Stomach (tissue), 4 donors: ENCODE measurements around the gene MCUB.

Experiments used
- EP300 ChIP-seq: sonication (generic); formaldehyde crosslinking; IDR thresholded peaks from one replicate; pipeline ENCODE4 v1.6.1; 2017; ENCODE audit warnings: antibody characterized with exemption
- POLR2A ChIP-seq, 4 donors: fragments of 450-650 bp; IDR thresholded peaks; one replicate each; pipeline ENCODE4 v1.6.1; 2016; ENCODE audit warnings: antibody characterized with exemption in 4 of 4, control low read depth in 2 of 4, mild to moderate bottlenecking in 1 of 4, moderate library complexity in 1 of 4
- POLR2AphosphoS5 ChIP-seq, 3 donors: sonication (generic); formaldehyde crosslinking; IDR thresholded peaks; one replicate each; pipeline ENCODE4 v1.6.1; 2016; ENCODE audit warnings: antibody characterized with exemption in 3 of 3
- TF ChIP-seq, protein P1 (sequence below), 7 experiments: fragments of 450-650 bp in 4 of 7; fragments of 200-600 bp in 3 of 7; sonication (generic) in 3 of 7; IDR thresholded peaks; one replicate each; pipeline ENCODE4 v1.5.1; 2016 to 2019; ENCODE audit warnings: antibody characterized with exemption in 7 of 7, control low read depth in 2 of 7, mild to moderate bottlenecking in 1 of 7

DNA sequence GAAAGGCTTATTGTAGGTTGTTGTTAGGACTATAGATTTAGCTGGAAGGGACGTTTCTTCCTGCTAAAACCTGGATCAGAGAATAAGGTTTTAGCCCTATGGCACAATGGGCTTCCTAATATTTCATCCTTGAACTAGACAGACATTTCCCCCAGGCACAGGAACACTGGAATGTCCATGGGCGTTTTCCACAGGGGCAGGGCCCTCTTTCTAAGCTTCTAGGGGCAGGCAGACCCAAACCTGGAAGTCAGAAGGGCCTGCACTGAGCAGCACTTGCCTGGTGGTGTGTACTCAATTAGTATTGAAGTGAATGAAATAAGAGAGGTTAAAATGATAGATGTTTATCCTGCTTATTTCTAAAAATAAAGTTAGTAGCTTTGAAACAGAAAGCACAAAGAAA, 102.1 kb downstream of the MCUB start:
- TF ChIP-seq, protein P1, sequence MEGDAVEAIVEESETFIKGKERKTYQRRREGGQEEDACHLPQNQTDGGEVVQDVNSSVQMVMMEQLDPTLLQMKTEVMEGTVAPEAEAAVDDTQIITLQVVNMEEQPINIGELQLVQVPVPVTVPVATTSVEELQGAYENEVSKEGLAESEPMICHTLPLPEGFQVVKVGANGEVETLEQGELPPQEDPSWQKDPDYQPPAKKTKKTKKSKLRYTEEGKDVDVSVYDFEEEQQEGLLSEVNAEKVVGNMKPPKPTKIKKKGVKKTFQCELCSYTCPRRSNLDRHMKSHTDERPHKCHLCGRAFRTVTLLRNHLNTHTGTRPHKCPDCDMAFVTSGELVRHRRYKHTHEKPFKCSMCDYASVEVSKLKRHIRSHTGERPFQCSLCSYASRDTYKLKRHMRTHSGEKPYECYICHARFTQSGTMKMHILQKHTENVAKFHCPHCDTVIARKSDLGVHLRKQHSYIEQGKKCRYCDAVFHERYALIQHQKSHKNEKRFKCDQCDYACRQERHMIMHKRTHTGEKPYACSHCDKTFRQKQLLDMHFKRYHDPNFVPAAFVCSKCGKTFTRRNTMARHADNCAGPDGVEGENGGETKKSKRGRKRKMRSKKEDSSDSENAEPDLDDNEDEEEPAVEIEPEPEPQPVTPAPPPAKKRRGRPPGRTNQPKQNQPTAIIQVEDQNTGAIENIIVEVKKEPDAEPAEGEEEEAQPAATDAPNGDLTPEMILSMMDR (IDR thresholded peaks at IDR 0.05): no peak
- no peak for TF ChIP-seq EP300
- TF ChIP-seq POLR2A (IDR thresholded peaks at IDR 0.05): no peak
- TF ChIP-seq POLR2AphosphoS5 (IDR thresholded peaks at IDR 0.05): no peak
